Mesendoderm (in vitro differentiated cells): ENCODE results near the gene VARS1.
"Not testable (repeated sequence)": the region's sequence is repeated elsewhere in the genome, so short reads cannot be mapped to it uniquely, and the experiment has no call there.

ENCODE experiments used
- DNase-seq: peaks from one replicate; pipeline ENCODE4 v3.0.0; 2013
- H2AK5ac ChIP-seq: 2 replicates; pipeline ENCODE4 v1.6.1; 2013; ENCODE audit warnings: low read length, inconsistent platforms
- H2BK120ac ChIP-seq: 2 replicates; pipeline ENCODE4 v1.6.1; 2013; ENCODE audit warnings: low read depth, mild to moderate bottlenecking, low read length, moderate library complexity, mixed read lengths
- H2BK15ac ChIP-seq: replicated peaks from 2 replicates; pipeline ENCODE4 v1.6.1; 2013; ENCODE audit warnings: low read depth, mild to moderate bottlenecking, moderate library complexity
- H2BK5ac ChIP-seq: 2 replicates; pipeline ENCODE4 v1.6.1; 2013; ENCODE audit warnings: low read length, inconsistent platforms
- H3K18ac ChIP-seq: 2 replicates; pipeline ENCODE4 v1.6.1; 2013; ENCODE audit warnings: mild to moderate bottlenecking, low read length, mixed read lengths
- H3K23ac ChIP-seq: one replicate; pipeline ENCODE4 v1.6.1; 2013; ENCODE audit warnings: low read length
- H3K27ac ChIP-seq: 2 replicates; pipeline ENCODE4 v1.5.1; 2013; ENCODE audit warnings: low read depth, mild to moderate bottlenecking, inconsistent platforms, low read length, moderate library complexity
- H3K27me3 ChIP-seq: 2 replicates; pipeline ENCODE4 v1.6.1; 2013; ENCODE audit warnings: low read length, control low read depth, mild to moderate bottlenecking, inconsistent platforms; ENCODE audit not compliant: insufficient read depth, poor library complexity
- H3K36me3 ChIP-seq: 2 replicates; pipeline ENCODE4 v1.6.1; 2013; ENCODE audit warnings: low read length, inconsistent platforms; ENCODE audit not compliant: control insufficient read depth, insufficient read depth
- H3K4ac ChIP-seq: one replicate; pipeline ENCODE4 v1.6.1; 2013; ENCODE audit warnings: low read depth, mild to moderate bottlenecking, low read length, moderate library complexity
- H3K4me1 ChIP-seq: 2 replicates; pipeline ENCODE4 v1.6.1; 2013; ENCODE audit warnings: low read depth, low read length, inconsistent platforms; ENCODE audit not compliant: control insufficient read depth
- H3K4me2 ChIP-seq: 2 replicates; pipeline ENCODE4 v1.6.1; 2013; ENCODE audit warnings: low read length
- H3K4me3 ChIP-seq: 2 replicates; pipeline ENCODE4 v1.5.1; 2013; ENCODE audit warnings: mild to moderate bottlenecking, low read length
- H3K56ac ChIP-seq: one replicate; pipeline ENCODE4 v1.6.1; 2013; ENCODE audit warnings: low read length
- H3K79me1 ChIP-seq: 2 replicates; pipeline ENCODE4 v1.6.1; 2013; ENCODE audit warnings: low read length, inconsistent platforms
- H3K79me2 ChIP-seq: 2 replicates; pipeline ENCODE4 v1.6.1; 2013; ENCODE audit warnings: mild to moderate bottlenecking, low read length; ENCODE audit not compliant: control insufficient read depth, insufficient read depth
- H3K9ac ChIP-seq: 2 replicates; pipeline ENCODE4 v1.6.1; 2013; ENCODE audit warnings: low read length, inconsistent platforms
- H4K5ac ChIP-seq: one replicate; pipeline ENCODE4 v1.6.1; 2013; ENCODE audit warnings: low read length
- H4K8ac ChIP-seq: one replicate; pipeline ENCODE4 v1.6.1; 2013; ENCODE audit warnings: low read depth, mild to moderate bottlenecking, control low read depth, low read length, moderate library complexity
- WGBS: extraction: QIAGEN DNeasy Blood & Tissue Kit; methylation state at CpG from one replicate; pipeline ENCODE4 v1.1.7; 2013; ENCODE audit warnings: low lambda C conversion rate, missing lambda C conversion rate; ENCODE audit not compliant: insufficient coverage; ENCODE audit errors: extremely low coverage; 5-methylcytosine and 5-hydroxymethylcytosine counted together

VARS1 gene

GRCh38 chr6:31817929-31818511 is 22.5 kb upstream of the VARS1 start:
- Histone ChIP-seq H3K4me2 (peak overlapping the region; percentile 55), H3K9ac (peak overlapping the region; percentile 54), H3K56ac (peak overlapping the region; percentile 56)
- H3K18ac ChIP-seq, H3K79me2 ChIP-seq, H3K4ac ChIP-seq, H3K27ac ChIP-seq, H3K36me3 ChIP-seq, H2AK5ac ChIP-seq, H3K4me1 ChIP-seq, H3K27me3 ChIP-seq, H3K4me3 ChIP-seq, H3K79me1 ChIP-seq, H2BK15ac ChIP-seq, H2BK5ac ChIP-seq, H2BK120ac ChIP-seq, H3K23ac ChIP-seq, H4K8ac ChIP-seq, H4K5ac ChIP-seq: not testable (repeated sequence)
- DNase-seq: peak; percentile 48
- WGBS: no CpG with 5 or more reads among the region's 8 CpGs

- not testable (repeated sequence) for H3K36me3 ChIP-seq, H3K79me2 ChIP-seq, H3K4ac ChIP-seq, H2BK120ac ChIP-seq, H3K79me1 ChIP-seq, H3K27ac ChIP-seq, H3K18ac ChIP-seq, H2AK5ac ChIP-seq, DNase-seq, H3K4me1 ChIP-seq, H4K8ac ChIP-seq, H3K27me3 ChIP-seq, H3K4me3 ChIP-seq, H4K5ac ChIP-seq, H2BK15ac ChIP-seq, H3K23ac ChIP-seq, H2BK5ac ChIP-seq
- H3K4me2 ChIP-seq: peak overlapping the region; percentile 44
- peak overlapping the region; percentile 54 for H3K9ac ChIP-seq
- H3K56ac ChIP-seq: peak overlapping the region; percentile 49
- WGBS: no CpG with 5 or more reads among the region's 37 CpGs
These were observed 21.8 kb upstream of the VARS1 start for GRCh38 chr6:31817133-31817928.

GRCh38 chr6:31815025-31815838 is 19.7 kb upstream of the VARS1 start, which contains the start of the genes HSPA1A and HSPA1L:
HSPA1A (plus strand) TSS chr6:31815543; CDS start chr6:31815757, 214 bp downstream.
HSPA1L (minus strand) TSS chr6:31815283; CDS start chr6:31811972, 3,311 bp downstream.
- no peak within 1 kb of the TSS for H2AK5ac ChIP-seq
- H3K18ac ChIP-seq: peak within 1 kb of the TSS; percentile 100
- no peaks in the 10 kb centered on the region for H3K36me3 ChIP-seq
- peak within 1 kb of the TSS; percentile 94 for H2BK120ac ChIP-seq
- peak within 1 kb of the TSS; percentile 93 for H3K9ac ChIP-seq
- H2BK5ac ChIP-seq: peak within 1 kb of the TSS; percentile 44
- peak within 1 kb of the TSS; percentile 38 for H2BK15ac ChIP-seq
- peak within 1 kb of the TSS; percentile 100 for H3K4ac ChIP-seq
- peak within 1 kb of the TSS; percentile 90 for H3K4me2 ChIP-seq
- H3K79me2 ChIP-seq: peaks cover 3% of the 10 kb centered on the region
- H3K4me3 ChIP-seq: peak within 1 kb of the TSS; percentile 84
- H3K27me3 ChIP-seq: no peaks in the 10 kb centered on the region
- DNase-seq: peak; percentile 99
- peak within 1 kb of the TSS; percentile 100 for H3K27ac ChIP-seq
- H3K56ac ChIP-seq: peak within 1 kb of the TSS; percentile 94
- H3K23ac ChIP-seq: peak within 1 kb of the TSS; percentile 98
- H3K79me1 ChIP-seq: peaks cover 4% of the 10 kb centered on the region
- whole genome bisulfite sequencing: no CpG with 5 or more reads among the region's 56 CpGs
- H4K8ac ChIP-seq: peak within 1 kb of the TSS; percentile 99
- H4K5ac ChIP-seq: no peak within 1 kb of the TSS
- H3K4me1 ChIP-seq: peaks cover 2% of the 10 kb centered on the region

GRCh38 chr6:31814677-31815024 is 19.1 kb upstream of the VARS1 start:
- Histone ChIP-seq H3K27me3 (no peaks in the 10 kb centered on the region), H3K27ac (peak overlapping the region; percentile 100), H3K79me2 (peaks cover 2% of the 10 kb centered on the region), H3K79me1 (peaks cover 3% of the 10 kb centered on the region), H3K56ac (peak overlapping the region; percentile 86), H2BK15ac (peak overlapping the region; percentile 38), H3K4me3 (peak overlapping the region; percentile 6), H3K9ac (peak overlapping the region; percentile 72), H3K4me2 (peak overlapping the region; percentile 35), H2BK120ac (peak overlapping the region; percentile 94), H4K8ac (peak overlapping the region; percentile 99), H2BK5ac (peak overlapping the region; percentile 44), H3K18ac (peak overlapping the region; percentile 100), H3K36me3 (no peaks in the 10 kb centered on the region), H4K5ac (no peak overlapping the region), H3K4me1 (peaks cover 2% of the 10 kb centered on the region), H3K4ac (peak overlapping the region; percentile 100), H2AK5ac (no peak overlapping the region), H3K23ac (no peak overlapping the region)
- no CpG with 5 or more reads among the region's 13 CpGs for WGBS
- DNase-seq: peak; percentile 100

GRCh38 chr6:31813465-31813849 is 17.9 kb upstream of the VARS1 start:
- peak overlapping the region; percentile 83 for H3K56ac ChIP-seq
- H3K27ac ChIP-seq: no peak overlapping the region
- peaks cover 2% of the 10 kb centered on the region for H3K4me1 ChIP-seq
- no peak overlapping the region for H2BK15ac ChIP-seq
- H3K36me3 ChIP-seq: no peaks in the 10 kb centered on the region
- H3K4me3 ChIP-seq: no peak overlapping the region
- DNase-seq: no peak
- H3K4ac ChIP-seq: no peak overlapping the region
- peak overlapping the region; percentile 83 for H3K18ac ChIP-seq
- no CpG with 5 or more reads among the region's 7 CpGs for WGBS
- H3K79me1 ChIP-seq: peaks cover 3% of the 10 kb centered on the region
- no peak overlapping the region for H3K23ac ChIP-seq
- no peak overlapping the region for H4K8ac ChIP-seq
- H2BK5ac ChIP-seq: no peak overlapping the region
- H3K4me2 ChIP-seq: no peak overlapping the region
- no peaks in the 10 kb centered on the region for H3K27me3 ChIP-seq
- no peak overlapping the region for H4K5ac ChIP-seq
- no peak overlapping the region for H2AK5ac ChIP-seq
- H2BK120ac ChIP-seq: no peak overlapping the region
- H3K9ac ChIP-seq: peak overlapping the region; percentile 68
- peaks cover 2% of the 10 kb centered on the region for H3K79me2 ChIP-seq
